HG02970 (cell line): ENCODE results near the gene PELI2.

Experiments used
- ATAC-seq: cut with Tn5 transposase; IDR thresholded peaks from one replicate; pipeline ENCODE4 v1.9.1; 2021; ENCODE audit warnings: mild to moderate bottlenecking, moderate library complexity, moderate number of reproducible peaks; ENCODE audit not compliant: unreplicated experiment, low FRiP score

PELI2 gene

DNA sequence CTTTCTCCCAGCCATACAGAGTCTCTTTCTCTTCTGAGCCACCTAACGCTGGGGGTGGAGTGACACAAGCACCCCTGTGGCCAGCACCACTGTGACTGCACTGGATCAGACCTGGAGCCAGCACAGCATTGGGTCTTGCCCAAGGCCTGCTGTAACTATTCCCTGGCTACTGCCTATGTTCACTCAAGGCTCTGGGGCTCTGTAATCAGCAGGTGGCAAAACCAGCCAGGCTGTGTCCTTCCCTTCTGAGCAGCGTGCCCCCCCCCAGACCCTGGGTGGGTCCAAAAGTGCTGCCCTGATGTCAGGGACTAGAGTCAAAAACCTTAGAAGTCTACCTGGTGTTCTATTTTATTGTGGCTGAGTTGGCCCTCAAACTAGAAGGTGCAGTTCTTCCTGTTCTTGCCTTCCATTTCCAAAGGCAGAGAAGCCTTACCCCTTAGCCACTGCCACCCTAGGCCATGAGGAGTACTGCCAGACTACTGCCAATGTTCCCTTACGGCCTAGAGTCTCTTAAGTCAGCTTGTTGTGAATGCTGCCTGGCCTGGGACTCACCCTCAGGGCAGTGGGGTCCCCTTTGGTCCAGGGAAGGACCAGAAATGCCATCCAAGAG is 49.9 kb downstream of the PELI2 start:
- ATAC-seq: no peak

DNA sequence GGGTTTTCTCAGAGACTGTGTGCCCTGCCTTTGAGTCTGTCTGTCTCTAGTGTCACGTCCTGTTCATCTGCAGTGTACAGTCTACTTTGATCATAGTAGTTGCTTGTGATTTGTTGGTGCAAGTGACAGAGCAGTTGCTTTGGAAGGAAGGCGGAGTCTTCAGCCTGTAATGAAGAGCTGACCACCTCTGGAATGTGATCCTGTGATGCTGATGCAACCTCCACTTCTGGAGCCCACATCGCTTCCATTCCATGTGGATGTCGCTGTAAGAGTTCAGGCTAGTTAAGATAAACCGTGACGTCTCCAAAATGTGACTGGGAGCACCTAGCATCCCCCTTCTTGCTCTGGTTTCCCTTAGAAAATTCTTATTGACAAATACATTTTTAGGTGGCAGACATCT is 51.8 kb downstream of the PELI2 start:
- no peak for ATAC-seq

DNA sequence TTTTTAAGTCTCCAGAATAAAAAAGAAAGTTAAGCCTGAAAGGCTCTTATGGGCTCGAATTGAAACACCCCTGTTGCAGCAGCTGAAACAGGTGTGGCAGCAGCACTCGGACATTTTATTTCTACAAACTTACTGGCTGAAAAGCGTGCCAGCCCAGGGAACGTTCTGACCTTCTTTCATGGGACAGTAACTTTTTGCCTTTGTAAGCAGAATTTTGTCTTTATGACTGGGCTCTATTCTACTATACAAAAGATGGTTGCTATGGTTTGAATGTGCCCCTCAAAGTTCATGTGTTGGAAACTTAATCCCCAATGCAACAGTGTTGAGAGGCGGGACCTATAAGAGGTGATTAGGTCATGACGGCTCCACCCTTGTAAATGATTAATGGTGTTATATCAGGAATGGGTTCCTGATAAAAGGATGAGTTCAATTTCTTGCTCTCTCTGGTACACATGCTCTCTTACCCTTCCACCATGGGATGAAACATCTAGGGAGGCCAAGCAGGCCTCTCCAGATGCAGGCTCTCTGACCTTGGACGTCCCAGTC is 52.7 kb downstream of the PELI2 start:
- ATAC-seq: no peak

DNA sequence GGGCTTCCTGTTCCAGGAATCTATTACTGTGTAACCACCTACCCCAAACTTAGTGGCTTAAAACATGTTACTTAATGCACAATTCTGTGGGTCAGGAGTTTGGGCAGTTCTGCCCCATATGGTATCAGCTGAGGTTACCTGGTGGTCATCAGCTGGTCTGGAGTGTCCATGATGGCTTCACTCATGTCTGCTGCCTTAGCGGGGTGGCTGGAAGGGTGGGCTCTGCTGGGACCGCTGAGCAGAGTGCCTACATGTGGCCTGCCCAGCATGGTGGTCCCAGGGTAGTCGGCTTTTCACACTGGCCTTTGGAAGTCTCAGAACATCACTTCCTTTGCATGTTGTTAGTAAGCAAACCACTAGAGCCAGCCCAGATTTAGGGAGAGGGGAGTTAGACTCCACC is 53.9 kb downstream of the PELI2 start:
- no peak for ATAC-seq

DNA sequence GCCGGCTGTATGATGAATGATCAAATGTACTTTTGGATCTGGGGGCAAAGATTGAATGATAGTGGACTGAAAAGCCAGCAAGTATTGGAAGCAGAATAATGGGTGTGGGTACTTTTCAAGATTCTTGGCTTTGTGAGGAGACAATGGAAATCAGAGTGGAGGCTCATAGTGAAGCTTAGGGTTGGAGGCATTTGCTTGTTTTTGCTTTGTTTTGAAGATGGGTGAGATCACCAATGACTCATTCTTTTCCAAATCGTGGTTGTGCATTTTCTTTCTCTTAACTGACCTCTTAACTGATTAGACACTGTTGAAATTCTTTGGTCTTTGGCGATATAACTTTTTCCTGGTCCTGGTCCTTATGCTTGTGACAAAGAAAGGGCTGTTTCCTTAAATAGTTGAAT is 54.4 kb downstream of the PELI2 start:
- no peak for ATAC-seq

DNA sequence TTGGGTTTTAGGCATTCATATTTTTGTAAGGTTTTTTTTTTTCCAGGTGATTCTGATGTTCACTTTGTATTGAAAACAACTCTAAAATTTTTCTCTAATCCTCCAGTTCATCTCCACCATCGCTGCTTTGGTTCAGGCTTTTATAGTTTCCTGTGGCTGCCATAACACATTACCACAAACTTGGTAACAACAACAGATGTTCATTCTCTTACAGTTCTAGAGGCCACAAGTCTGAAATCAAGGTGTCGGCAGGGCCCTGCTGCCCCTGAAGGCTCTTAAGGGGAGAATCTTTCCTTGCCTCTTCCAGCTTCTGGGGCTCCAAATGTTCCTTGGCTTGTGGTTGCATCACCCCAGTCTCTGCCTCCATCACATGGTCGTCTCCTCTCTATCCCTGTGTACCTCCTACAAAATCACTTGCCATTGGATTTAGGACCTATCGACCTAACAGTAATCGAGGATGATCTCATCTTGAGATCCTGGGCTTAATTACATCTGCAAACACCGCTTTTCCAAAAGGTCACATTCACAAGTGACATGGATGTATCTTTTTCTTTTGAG is 55.2 kb downstream of the PELI2 start:
- ATAC-seq: no peak

DNA sequence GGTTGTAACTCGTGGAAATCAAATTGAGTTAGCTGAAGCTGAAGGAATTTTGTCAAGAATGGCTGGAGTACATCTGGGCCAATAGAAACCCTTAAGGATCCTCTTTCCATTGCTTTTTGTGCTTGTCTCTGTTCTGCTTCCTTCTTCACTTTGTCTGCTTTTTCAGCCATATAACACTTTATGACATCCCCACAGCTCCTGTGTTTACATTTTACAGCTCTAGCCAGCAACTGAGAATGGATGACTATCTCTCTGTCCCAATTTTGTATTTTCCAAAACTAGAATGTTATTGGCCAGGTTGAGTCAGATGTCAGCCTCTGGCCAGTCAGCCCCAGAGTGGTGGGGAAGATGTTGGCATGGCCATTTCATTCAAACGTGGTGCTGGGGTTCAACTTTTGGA is 57.6 kb downstream of the PELI2 start:
- ATAC-seq: no peak

DNA sequence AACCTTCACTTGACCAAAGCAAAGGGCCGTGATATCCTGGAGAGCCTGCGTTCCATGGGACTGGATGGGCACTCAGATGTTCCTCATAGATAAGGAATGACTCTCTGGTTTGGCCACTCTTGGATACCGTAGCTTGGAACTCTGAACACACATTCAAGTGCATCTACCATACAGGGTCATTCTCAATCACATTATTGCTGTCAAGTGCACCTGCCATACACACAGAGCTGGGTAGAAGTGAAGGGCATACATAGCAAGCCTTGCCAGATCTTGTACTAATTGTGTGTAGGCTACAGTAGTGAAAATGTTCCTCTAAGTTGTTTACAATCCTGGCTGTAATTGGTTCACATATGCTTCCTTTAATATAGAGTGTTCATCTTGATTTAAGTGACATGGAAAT is 58.3 kb downstream of the PELI2 start:
- no peak for ATAC-seq

DNA sequence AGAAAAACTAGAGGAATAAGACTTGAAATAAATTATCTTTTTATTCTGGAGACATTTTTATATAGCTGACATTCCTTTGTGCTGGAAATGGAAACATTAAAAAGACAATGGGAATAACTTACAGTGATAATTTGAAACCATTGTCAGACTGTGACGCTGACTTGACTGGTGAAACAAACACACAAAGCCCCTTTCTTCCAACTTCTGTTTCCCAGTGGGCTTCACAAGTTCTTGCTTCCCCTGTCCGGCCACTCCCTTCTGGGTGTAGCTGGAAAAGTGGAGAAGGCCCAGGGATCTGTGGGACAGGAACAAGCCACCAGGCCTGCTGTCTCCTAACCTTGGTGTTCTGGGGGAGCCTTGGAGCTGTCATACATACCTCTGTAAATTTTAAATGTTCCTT is 58.8 kb downstream of the PELI2 start:
- no peak for ATAC-seq

DNA sequence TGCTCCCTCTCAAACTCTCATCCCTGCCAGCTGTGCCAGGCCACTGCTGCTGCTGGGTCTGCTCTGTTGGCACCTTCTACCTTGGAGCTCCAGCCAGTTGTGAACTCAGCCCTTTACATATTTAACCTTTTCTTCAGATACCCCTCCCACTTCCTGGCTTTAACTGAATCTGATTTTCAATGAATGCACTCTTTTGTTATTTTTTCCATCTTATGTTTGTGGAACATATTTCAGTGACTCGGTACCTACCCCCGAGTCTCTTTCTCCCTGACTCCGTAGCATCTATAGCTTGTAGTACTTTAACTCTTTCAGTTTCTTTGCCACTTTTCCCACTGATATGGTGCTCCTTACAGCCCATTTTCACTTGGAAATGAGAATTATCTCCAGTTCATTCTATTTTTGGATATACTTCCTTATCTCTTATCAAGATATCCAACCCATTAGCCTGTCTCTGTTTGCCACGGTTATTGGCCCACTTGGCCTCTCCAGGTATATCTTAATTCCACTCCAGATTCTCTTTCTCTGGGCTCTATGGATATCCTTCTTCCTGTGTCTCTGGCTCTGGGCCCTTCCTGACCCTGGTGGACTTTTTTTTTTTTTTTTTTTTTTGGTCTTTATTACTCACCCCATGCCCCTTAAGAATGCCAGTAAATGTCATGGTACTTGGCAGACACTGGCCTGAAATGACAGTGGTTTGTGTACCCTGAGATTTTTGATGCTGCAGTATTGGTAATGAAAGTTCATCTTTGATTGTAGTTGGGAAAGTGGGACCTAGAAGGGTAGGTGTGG is 62.7 kb downstream of the PELI2 start:
- no peak for ATAC-seq

DNA sequence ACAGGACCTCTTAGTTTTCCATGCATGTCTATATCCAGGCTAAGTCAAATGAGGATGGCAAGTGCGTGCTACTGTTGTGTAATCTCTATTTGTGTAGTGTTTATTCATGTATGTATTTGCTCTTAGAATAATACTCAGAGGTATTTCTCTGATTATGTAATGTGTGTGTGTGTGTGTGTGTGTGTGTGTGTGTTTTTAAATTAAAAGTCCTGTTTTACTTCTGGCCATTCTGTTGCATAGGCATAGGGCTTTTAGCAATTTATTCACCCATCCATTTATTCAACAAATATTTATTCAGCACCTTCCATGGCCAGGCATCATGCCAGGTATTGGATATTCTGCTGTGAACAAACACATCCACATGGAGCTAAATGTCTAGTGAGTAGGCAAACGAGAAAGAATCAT is 63.5 kb downstream of the PELI2 start:
- no peak for ATAC-seq

DNA sequence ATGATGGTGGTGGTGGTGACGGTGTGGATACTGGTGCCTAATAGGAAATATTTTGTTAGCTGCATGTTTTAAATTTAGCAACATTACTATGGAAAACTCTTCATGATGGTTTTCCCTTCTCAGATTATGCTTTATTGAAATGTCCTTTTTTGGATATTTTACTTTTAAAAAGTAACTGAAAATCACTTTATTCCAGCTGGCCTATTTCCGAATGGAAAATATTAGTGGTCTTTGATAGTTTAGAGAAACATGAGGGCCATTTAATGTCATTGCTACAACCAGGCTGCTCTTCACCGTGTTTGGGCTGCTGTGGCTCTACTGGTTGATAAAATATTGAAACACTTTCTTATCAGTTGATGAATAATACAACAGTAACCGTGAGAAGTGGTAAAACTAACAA is 64.2 kb downstream of the PELI2 start:
- ATAC-seq: no peak

DNA sequence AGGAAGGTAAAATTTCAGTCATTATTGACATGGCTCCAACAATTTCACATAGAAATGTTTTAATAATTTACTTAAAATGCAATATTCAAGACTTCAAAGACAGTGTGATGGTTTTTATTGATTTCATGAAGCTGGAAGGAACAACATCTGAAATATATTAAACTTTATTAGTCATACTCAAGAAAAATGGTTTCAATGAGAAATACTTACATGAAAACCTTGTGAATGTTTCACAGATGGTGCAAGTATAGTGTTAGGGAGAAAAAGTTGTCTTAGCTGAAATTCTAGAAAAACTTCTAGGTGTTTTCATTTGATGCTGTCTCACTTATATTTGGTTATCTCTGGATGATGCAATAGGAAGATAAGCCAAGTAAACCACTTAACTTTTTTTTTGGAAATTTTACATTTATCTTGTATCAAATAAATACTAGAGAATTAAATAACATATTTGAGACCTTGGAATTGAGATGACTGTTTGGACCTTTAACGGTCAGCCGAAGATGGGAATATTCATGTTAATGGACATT is 65.5 kb downstream of the PELI2 start:
- no peak for ATAC-seq

DNA sequence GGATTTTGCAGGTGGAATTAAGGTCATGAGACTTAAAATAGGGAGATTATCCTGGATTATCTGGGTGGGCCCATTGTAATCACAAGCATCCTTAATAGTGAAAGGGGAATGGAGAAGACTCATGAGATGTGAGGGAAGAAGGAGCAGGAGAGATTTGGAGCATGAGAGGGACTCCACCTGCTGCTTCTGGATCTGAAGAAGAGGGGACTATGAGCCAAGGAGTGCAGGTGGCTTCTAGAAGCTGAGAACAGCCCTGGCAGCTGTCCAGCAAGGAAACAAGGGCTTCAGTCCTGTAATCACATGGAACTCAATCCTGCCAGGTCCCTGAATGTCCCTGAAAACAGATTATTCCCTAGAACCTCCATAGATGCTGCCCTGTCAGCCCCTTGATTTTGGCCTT is 67.8 kb downstream of the PELI2 start:
- no peak for ATAC-seq

DNA sequence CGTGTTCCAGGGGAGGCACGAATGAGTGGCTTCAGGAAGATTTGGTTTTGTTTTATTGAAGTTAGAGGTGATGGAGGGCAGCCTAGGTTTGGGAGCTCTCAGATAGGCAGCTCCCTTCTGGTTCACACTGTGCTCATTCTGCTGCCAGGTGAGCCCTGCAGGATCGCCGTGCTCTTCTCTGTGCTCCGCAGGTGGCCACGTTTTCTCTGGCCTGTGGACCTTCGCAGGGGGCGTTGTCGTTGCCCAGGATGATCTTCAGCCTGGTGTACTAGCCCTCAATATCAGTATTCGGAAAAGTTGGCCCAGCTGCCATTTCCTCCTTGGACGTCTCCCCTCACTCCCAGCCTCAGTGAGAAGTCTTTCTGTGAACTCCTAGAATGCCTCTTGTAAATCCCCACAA is 69.5 kb downstream of the PELI2 start:
- ATAC-seq: no peak

DNA sequence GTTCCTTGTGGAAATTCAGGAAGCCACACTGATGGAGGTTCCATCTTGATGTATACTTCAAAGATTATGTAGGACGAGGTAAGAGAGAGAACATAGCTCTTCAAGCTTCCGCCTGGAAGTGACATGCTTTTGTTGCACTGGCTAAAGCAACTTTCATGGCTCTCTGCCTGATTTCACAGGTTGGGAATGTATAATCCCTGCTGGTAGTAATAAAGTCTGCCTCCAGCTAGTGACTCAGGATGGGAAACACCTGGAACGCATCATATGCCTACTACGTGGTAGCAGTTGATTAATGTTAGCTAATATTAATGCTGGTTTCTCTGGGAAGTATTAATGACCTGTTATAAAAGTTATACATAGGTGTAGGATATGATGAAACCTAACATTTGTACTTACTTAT is 71.1 kb downstream of the PELI2 start:
- no peak for ATAC-seq

DNA sequence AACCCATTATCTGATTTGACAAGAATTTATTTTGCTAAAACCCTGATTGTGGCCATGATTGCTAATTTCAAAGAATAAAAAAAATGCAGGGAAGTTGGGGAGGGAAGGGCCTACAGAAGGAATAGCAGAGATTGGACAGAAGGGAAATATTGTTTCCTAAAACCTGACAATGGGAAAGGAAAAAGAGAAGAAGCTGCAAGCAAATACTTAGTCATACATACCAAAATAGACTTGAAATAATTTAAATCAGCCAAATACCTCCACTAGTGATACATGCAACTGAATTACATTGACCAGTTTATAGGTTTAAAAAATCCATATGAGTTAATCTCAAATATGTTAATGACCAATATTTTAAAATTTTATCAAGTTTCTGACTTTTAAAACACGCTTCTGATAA is 75.1 kb downstream of the PELI2 start:
- ATAC-seq: no peak

DNA sequence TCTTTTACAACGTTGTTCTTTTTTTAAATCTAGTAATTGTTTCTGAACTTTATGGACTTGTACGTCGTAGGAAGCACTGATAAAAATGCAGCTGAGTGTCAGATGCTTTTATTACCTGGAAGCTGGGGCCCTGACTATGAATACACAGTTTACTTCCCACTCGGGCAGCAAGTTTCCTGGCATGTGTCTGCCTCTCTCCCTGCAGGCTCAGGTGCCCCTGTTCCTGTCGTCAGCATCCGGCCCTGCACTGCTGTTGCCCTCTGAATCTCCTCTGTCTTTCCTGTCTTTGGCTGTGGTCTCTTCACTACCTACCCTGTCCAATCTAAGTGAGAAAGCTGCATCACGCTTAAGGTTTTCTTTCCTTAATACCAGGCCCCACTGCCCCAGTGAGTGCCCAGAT is 75.8 kb downstream of the PELI2 start:
- ATAC-seq: no peak

DNA sequence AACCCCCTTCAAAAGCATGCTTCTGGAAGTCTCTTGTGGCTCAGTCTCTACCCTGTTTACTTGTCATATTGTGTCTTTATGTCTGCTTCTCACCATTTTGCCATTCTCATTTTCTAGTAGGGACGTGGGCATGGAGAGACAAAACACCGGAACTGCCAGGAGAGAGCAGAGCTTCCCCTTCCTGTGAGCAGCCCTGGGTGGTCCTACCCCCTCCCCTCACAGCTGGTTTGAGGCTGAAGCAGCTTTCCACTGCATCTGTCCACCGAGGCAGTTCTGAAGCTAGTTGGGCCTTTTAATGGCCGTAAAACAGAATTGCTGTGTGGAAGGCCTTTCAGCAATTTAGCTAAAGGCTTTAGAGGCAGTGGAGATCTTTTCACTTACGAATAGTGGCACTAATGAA is 77.0 kb downstream of the PELI2 start:
- ATAC-seq: no peak

DNA sequence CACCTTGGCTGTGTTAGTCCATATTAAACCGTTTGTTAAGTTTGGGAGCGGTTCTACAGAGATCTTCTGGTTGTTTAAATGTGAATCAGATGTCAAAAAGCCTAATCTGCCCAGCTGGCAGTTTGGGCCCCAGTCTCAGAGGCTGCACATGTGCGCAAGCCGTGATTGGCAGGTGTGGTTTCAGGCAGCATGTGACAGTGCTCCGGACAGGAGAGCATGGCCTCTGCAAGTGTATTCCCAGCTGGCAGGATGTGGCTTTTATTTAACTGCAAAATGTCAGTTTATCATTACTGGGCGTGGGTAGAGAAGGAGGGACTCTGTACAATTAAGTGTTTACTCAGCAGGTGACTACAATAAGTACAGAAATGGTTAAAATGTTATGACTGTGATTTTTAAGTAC is 77.5 kb downstream of the PELI2 start:
- ATAC-seq: peak; percentile 57

DNA sequence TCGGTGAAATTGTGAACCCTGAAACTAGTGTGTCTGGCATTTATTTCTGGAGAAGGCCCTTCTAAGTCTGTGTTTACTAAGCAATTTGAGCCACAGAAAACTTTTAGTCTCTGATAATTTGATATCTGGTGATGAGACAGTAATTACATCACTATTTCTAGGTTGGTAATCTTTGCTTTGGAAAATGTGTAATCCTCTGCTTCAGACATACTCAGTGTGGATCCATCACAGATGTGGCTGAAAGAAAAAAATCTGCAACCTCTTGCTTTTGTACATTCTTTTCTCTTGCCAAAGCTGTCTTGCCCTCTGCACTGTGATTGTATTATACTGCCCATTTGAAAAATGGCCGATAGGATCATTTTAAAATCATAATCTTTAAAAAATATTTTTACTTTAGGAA is 78.1 kb downstream of the PELI2 start:
- ATAC-seq: no peak

DNA sequence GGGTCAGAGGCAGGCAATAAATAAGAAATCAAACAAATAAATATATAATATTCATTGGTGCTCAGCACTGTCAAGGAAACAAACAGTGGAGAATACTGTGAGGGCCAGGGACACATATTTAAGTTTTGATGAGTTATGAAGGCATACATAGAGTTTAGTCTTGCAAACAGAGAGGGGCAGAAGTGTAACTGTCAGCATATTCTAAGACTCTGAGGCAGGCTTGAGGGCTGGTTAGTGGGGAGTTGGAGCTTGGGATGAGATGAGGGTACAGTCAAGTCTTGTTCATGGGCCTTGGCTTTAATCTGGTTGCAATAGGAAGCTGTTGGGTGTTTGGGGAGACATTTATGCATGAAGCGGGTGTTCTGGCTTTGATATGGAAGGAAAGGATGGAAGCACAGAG is 78.9 kb downstream of the PELI2 start:
- ATAC-seq: no peak
